Suprapubic skin (tissue), 4 donors: ENCODE measurements around the gene UQCRH. TPM values are rescaled to one million over a fixed set of nuclear protein-coding genes. Genes with fewer than 3 reads are reported as not detected.
"Not testable (repeated sequence)": the region's sequence is repeated elsewhere in the genome, so short reads cannot be mapped to it uniquely, and the experiment has no call there.

Source experiments
- DNase-seq, 2 donors: peaks; one replicate each; pipeline ENCODE4 v3.0.0-alpha.2; 2019; ENCODE audit warnings: low spot score in 2 of 2
- H3K27ac ChIP-seq: fragments of 200-600 bp; sonication (generic); one replicate; pipeline ENCODE4 v1.5.1; 2019
- H3K27me3 ChIP-seq: fragments of 200-600 bp; sonication (generic); one replicate; pipeline ENCODE4 v1.5.1; 2019
- H3K36me3 ChIP-seq: fragments of 200-600 bp; sonication (generic); one replicate; pipeline ENCODE4 v1.5.1; 2019
- H3K4me1 ChIP-seq: fragments of 200-600 bp; sonication (generic); one replicate; pipeline ENCODE4 v1.5.1; 2019
- H3K4me3 ChIP-seq: fragments of 200-600 bp; sonication (generic); one replicate; pipeline ENCODE4 v1.5.1; 2019; ENCODE audit warnings: mild to moderate bottlenecking
- H3K9me3 ChIP-seq: fragments of 200-600 bp; sonication (generic); one replicate; pipeline ENCODE4 v1.5.1; 2019
- CTCF ChIP-seq, 2 donors: fragments of 200-600 bp in 1 of 2; fragments of 450-650 bp in 1 of 2; sonication (generic) in 1 of 2; IDR thresholded peaks; one replicate each; pipeline ENCODE4 v1.5.1; 2016 to 2019; ENCODE audit warnings: antibody characterized with exemption in 2 of 2, mild to moderate bottlenecking in 1 of 2, moderate library complexity in 1 of 2
- EP300 ChIP-seq: sonication (generic); formaldehyde crosslinking; IDR thresholded peaks from one replicate; pipeline ENCODE4 v1.6.1; 2017; ENCODE audit warnings: antibody characterized with exemption
- POLR2A ChIP-seq, 2 donors: fragments of 450-650 bp; IDR thresholded peaks; one replicate each; pipeline ENCODE4 v1.6.1; 2017; ENCODE audit warnings: antibody characterized with exemption in 2 of 2, mild to moderate bottlenecking in 2 of 2, moderate library complexity in 2 of 2
- POLR2AphosphoS5 ChIP-seq, 3 donors: sonication (generic); formaldehyde crosslinking; IDR thresholded peaks; one replicate each; pipeline ENCODE4 v1.6.1; 2017; ENCODE audit warnings: antibody characterized with exemption in 3 of 3
- WGBS: methylation state at CpG from one replicate; pipeline ENCODE4 v1.1.5; 2018; 5-methylcytosine and 5-hydroxymethylcytosine counted together
- total RNA-seq, 4 donors: library from RNA; depleted of rRNA; stranded (reverse); fragments of >200 nt; gene quantifications; one replicate each; pipeline ENCODE4 v1.1.0, GENCODE V29; 2016

UQCRH gene
- total RNA-seq, 4 donors from 2014 or later, result 182 to 399 (median 283) TPM

- 95% methylated on average over 7 of the region's 7 CpGs for WGBS
- H3K9me3 ChIP-seq, H3K4me3 ChIP-seq, H3K4me1 ChIP-seq, H3K27me3 ChIP-seq, H3K27ac ChIP-seq, H3K36me3 ChIP-seq, DNase-seq: not testable (repeated sequence)
These were observed 24.7 kb downstream of the UQCRH start for GRCh38 chr1:46328182-46328581.

GRCh38 chr1:46329807-46330206, 26.3 kb downstream of the UQCRH start:
- not testable (repeated sequence) for H3K27ac ChIP-seq, H3K9me3 ChIP-seq, H3K36me3 ChIP-seq, H3K27me3 ChIP-seq, H3K4me3 ChIP-seq, H3K4me1 ChIP-seq, DNase-seq
- 71% methylated on average over 5 of the region's 7 CpGs for WGBS

- not testable (repeated sequence) for H3K4me3 ChIP-seq, H3K27me3 ChIP-seq, H3K36me3 ChIP-seq, H3K9me3 ChIP-seq, DNase-seq, H3K27ac ChIP-seq, H3K4me1 ChIP-seq
- 80% methylated on average over 2 of the region's 2 CpGs for WGBS
These were observed 26.9 kb downstream of the UQCRH start for GRCh38 chr1:46330381-46330780.

GRCh38 chr1:46331786-46332540, 28.5 kb downstream of the UQCRH start:
- not testable (repeated sequence) for H3K4me3 ChIP-seq, H3K9me3 ChIP-seq, H3K27me3 ChIP-seq, H3K36me3 ChIP-seq, H3K4me1 ChIP-seq, H3K27ac ChIP-seq, DNase-seq
- whole genome bisulfite sequencing, result 81% methylated on average over 24 of the region's 24 CpGs

GRCh38 chr1:46333300-46334029, 30.0 kb downstream of the UQCRH start:
- no peaks in the 10 kb centered on the region for H3K4me1 ChIP-seq
- no peaks in the 10 kb centered on the region for H3K27me3 ChIP-seq
- H3K9me3 ChIP-seq, result no peaks in the 10 kb centered on the region
- DNase-seq, result no peak
- no peak overlapping the region for H3K27ac ChIP-seq
- 78% methylated on average over 8 of the region's 9 CpGs for WGBS
- H3K4me3 ChIP-seq, result no peak overlapping the region
- TF ChIP-seq CTCF (IDR thresholded peaks at IDR 0.05) (no peak), POLR2AphosphoS5 (IDR thresholded peaks at IDR 0.05) (no peak), POLR2A (IDR thresholded peaks at IDR 0.05) (no peak), EP300 (no peak)
- no peaks in the 10 kb centered on the region for H3K36me3 ChIP-seq

- Histone ChIP-seq H3K4me1 (no peaks in the 10 kb centered on the region), H3K27me3 (no peaks in the 10 kb centered on the region), H3K4me3 (no peak overlapping the region), H3K36me3 (no peaks in the 10 kb centered on the region), H3K9me3 (no peaks in the 10 kb centered on the region), H3K27ac (no peak overlapping the region)
- DNase-seq, result no peak
- WGBS, result 78% methylated on average over 2 of the region's 2 CpGs
- TF ChIP-seq EP300 (no peak), POLR2AphosphoS5 (IDR thresholded peaks at IDR 0.05) (no peak), CTCF (IDR thresholded peaks at IDR 0.05) (no peak), POLR2A (IDR thresholded peaks at IDR 0.05) (no peak)
These were observed 30.5 kb downstream of the UQCRH start for GRCh38 chr1:46334030-46334384.

- H3K36me3 ChIP-seq, result no peaks in the 10 kb centered on the region
- TF ChIP-seq POLR2A (IDR thresholded peaks at IDR 0.05), result no peak
- TF ChIP-seq EP300, result no peak
- TF ChIP-seq CTCF (IDR thresholded peaks at IDR 0.05), result no peak
- no peak for TF ChIP-seq POLR2AphosphoS5 (IDR thresholded peaks at IDR 0.05)
- no peaks in the 10 kb centered on the region for H3K9me3 ChIP-seq
- no peak for DNase-seq
- peaks cover 4% of the 10 kb centered on the region for H3K4me1 ChIP-seq
- 92% methylated on average over 3 of the region's 3 CpGs for WGBS
- no peaks in the 10 kb centered on the region for H3K27me3 ChIP-seq
- no peak overlapping the region for H3K27ac ChIP-seq
- H3K4me3 ChIP-seq, result no peak overlapping the region
These were observed 31.6 kb downstream of the UQCRH start for GRCh38 chr1:46335081-46335480.

GRCh38 chr1:46337409-46337808, 33.9 kb downstream of the UQCRH start:
- WGBS, result over 99% methylated on average over 14 of the region's 14 CpGs

More at GRCh38 chr1:46337409-46337808, 33.9 kb downstream of the UQCRH start:
- DNase-seq, H3K27me3 ChIP-seq, H3K36me3 ChIP-seq, H3K4me3 ChIP-seq, H3K27ac ChIP-seq, H3K9me3 ChIP-seq: not testable (repeated sequence)
- H3K4me1 ChIP-seq, result peaks cover 14% of the 10 kb centered on the region
